HG03442 (cell line): ENCODE data around the gene RAD52.

Experiments used
- ATAC-seq: cut with Tn5 transposase; IDR thresholded peaks from one replicate; pipeline ENCODE4 v1.9.1; 2021; ENCODE audit warnings: mild to moderate bottlenecking, moderate library complexity; ENCODE audit not compliant: unreplicated experiment

Gene RAD52

DNA sequence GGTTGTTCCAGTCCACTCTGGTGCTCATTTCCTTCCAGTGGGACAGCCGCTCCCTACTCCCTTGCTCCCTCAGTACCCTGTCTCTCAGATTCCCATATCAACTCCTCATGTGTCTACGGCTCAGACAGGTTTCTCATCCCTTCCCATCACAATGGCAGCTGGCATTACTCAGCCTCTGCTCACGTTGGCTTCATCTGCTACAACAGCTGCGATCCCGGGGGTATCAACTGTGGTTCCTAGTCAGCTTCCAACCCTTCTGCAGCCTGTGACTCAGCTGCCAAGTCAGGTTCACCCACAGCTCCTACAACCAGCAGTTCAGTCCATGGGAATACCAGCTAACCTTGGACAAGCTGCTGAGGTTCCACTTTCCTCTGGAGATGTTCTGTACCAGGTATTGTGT lies 69.9 kb downstream of the RAD52 start:
- no peak for ATAC-seq

DNA sequence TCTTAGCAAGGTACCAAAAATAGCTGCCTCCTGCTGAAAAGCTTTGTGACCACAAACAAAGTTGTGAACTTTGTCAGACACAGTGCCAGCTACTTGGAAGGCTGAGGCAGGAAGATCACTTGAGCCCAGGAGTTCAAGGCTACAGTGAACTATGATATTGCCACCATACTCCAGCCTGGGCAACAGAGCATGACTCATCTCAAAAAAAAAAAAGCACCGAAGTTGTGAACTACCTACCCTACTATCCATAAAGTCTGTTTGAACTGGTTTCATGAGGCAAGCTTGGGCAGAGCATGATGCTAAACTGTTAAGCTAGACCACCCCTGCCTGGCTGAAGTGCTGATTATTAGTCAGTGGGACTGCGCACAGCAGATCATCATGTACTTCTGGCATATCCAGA lies 75.5 kb downstream of the RAD52 start:
- ATAC-seq, result no peak

DNA sequence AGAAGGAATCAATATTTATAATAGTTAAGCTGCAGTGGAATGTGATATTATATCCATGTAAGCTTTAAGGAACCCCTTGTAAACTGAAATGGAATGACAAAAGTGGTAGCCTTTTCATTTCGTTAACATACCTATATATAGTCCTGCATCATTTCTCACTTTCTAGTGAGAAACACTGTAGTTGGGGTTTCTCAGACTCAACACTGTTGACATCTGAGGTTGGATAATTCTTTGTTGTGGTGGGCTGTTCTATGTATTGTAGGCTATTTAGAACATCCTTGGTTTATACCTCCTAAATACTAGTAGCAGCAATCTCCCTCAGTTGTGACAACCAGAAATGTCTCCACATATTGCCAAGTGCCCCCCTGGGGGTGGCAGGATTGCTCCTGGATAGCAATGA lies 79.1 kb downstream of the RAD52 start:
- ATAC-seq, result no peak

GRCh38 chr12:868722-869121 lies 80.8 kb downstream of the RAD52 start:
- ATAC-seq, result no peak

DNA sequence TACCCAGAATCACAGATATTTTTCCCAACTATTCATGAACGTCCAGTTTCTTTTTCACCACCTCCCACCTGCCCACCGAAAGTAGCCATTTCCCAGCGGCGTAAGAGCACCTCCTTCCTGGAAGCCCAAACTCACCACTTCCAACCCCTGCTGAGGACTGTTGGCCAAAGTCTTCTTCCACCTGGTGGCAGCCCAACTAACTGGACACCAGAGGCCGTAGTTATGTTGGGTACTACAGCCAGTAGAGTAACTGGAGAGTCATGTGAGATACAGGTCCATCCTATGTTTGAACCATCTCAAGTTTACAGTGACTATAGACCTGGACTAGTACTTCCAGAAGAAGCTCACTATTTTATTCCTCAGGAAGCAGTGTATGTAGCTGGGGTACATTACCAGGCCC lies 81.6 kb downstream of the RAD52 start:
- no peak for ATAC-seq

- no peak for ATAC-seq
Measured at GRCh38 chr12:865614-866013, 83.9 kb downstream of the RAD52 start.

DNA sequence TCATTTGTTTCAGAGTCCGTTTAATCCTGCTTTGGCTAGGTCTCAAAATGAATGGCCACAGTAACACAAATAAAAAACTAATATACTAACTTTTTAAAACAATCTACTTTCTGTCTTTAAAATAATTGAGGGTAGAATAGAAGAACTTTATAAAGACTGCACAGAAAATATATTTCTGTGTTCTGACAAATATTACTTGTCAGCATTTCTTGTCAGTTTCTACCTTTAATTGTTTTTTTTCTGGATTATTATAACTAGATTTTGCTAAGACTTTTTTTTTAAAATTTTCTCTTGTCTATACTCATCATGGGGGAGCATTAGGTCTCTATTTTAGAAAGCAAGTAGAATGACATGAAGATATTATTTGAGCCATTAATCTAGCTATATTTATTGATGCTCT lies 86.2 kb downstream of the RAD52 start:
- no peak for ATAC-seq

DNA sequence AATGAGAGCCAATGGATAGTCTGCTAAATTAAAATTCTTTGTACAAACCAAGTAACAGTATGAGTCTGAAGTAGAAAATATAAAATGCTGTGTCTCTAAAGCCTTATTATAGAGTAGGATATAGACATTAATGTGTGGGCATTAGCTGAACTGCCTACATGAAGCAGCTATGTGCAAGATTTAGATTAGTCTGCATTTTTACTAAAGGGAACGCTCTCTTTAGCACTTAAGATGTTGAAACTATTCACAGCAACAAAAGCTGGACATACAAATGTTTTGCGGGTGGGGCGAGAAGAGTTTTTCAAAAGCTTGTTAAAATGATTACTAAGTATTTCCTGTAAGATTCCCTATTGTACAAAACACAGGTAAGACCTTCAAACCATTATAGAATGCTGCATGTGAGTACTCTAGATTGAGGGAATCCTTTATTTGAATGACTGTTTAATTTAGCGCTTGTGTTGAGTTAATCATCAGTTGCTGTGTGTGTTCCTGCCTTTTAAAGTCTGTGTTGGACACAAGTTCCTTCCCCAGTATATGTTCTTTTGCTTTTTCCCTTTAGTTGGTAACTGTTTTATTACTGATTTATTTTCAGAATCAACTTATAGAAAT lies 87.1 kb downstream of the RAD52 start:
- ATAC-seq, result no peak
